HCT116 (cell line): ENCODE data around the gene RAET1G.
"Not testable (repeated sequence)": the region's sequence is repeated elsewhere in the genome, so short reads cannot be mapped to it uniquely, and the experiment has no call there.

Source experiments
- CTCF ChIP-seq, 3 experiments: fragments of 200-600 bp in 1 of 3; sonication (generic) in 1 of 3; IDR thresholded peaks in 2 of 3; conservative IDR thresholded peaks in 1 of 3; 2 replicates each; pipeline ENCODE4 v1.5.1; 2012 to 2017; ENCODE audit warnings: low read depth in 2 of 3, low read length in 2 of 3, antibody characterized with exemption in 1 of 3, borderline replicate concordance in 1 of 3, control low read depth in 1 of 3, mild to moderate bottlenecking in 1 of 3, mixed read lengths in 1 of 3, mixed run types in 1 of 3, moderate library complexity in 1 of 3; ENCODE audit not compliant: insufficient read depth in 1 of 3
- EZH2 ChIP-seq: fragments of 200-600 bp; sonication (generic); IDR thresholded peaks from 2 replicates; pipeline ENCODE4 v1.6.1; 2017; ENCODE audit warnings: antibody characterized with exemption, mixed run types
- POLR2A ChIP-seq: IDR thresholded peaks from 2 replicates; pipeline ENCODE4 v1.7.0; 2011; ENCODE audit warnings: borderline replicate concordance; ENCODE audit not compliant: insufficient read depth, insufficient read length; ENCODE audit errors: extremely low read depth
- POLR2AphosphoS5 ChIP-seq: IDR thresholded peaks from 2 replicates; pipeline ENCODE4 v1.6.1; 2011; ENCODE audit warnings: mild to moderate bottlenecking, low read depth, low read length, moderate library complexity
- SP1 ChIP-seq: IDR thresholded peaks from 2 replicates; pipeline ENCODE4 v1.6.1; 2012; ENCODE audit warnings: low read depth
- SRF ChIP-seq: IDR thresholded peaks from 2 replicates; pipeline ENCODE4 v1.6.1; 2012; ENCODE audit warnings: low read depth
- ZNF274 ChIP-seq: fragments of 200-500 bp; sonication (Bioruptor generic); IDR thresholded peaks from 2 replicates; pipeline ENCODE4 v1.6.1; 2014; ENCODE audit warnings: mild to moderate bottlenecking, low read depth, low read length, inconsistent platforms

GRCh38 chr6:149922091-149922490 lies 830 bp downstream of the RAET1G start:
- TF ChIP-seq CTCF (IDR thresholded peaks at IDR 0.05 in 2 of 3, conservative IDR thresholded peaks at IDR 0.05 in 1 of 3; ENCODE audit: borderline replicate concordance in 1 of 3, insufficient read depth in 1 of 3, low read depth in 2 of 3, low read length in 2 of 3); EZH2; POLR2A; POLR2AphosphoS5; SRF; ZNF274; SP1: not testable (repeated sequence)
